ENCODE data around the gene LINGO4.

DNA sequence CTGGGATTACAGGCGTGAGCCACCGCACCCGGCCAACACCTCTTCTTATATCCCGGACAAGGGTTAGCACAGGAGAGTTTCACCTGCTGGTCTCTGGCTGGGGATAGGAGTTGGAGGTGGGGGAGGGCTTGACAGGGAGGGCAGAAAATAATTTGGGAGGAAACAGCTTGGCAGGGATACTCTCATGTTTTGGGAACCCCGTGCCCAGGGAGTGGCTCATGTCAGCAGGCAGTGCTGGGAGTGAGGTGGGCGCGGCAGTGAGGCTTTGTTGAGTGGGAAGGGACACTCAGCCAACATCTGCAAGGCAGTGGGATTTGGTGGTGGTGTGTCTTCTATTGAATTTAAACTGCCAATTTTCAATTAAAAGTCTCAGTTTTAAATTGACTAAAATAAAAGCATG, 49.4 kb upstream of the LINGO4 start:
- TF ChIP-seq, protein P1, sequence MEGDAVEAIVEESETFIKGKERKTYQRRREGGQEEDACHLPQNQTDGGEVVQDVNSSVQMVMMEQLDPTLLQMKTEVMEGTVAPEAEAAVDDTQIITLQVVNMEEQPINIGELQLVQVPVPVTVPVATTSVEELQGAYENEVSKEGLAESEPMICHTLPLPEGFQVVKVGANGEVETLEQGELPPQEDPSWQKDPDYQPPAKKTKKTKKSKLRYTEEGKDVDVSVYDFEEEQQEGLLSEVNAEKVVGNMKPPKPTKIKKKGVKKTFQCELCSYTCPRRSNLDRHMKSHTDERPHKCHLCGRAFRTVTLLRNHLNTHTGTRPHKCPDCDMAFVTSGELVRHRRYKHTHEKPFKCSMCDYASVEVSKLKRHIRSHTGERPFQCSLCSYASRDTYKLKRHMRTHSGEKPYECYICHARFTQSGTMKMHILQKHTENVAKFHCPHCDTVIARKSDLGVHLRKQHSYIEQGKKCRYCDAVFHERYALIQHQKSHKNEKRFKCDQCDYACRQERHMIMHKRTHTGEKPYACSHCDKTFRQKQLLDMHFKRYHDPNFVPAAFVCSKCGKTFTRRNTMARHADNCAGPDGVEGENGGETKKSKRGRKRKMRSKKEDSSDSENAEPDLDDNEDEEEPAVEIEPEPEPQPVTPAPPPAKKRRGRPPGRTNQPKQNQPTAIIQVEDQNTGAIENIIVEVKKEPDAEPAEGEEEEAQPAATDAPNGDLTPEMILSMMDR (IDR thresholded peaks at IDR 0.05) = no peak
- no peak for TF ChIP-seq POLR2A (IDR thresholded peaks at IDR 0.05)
